ENCODE measurements around the gene TNFRSF25. TPM values are rescaled to one million over a fixed set of nuclear protein-coding genes. Genes with fewer than 3 reads are reported as not detected.

Gene TNFRSF25
- total and polyA plus RNA-seq, 10 of the 15 experiments (the other 5 are each of a cell fraction or from before 2014, with no cell fraction given), result 0.23 to 8.6 (median 0.46) TPM; not detected in 5

DNA sequence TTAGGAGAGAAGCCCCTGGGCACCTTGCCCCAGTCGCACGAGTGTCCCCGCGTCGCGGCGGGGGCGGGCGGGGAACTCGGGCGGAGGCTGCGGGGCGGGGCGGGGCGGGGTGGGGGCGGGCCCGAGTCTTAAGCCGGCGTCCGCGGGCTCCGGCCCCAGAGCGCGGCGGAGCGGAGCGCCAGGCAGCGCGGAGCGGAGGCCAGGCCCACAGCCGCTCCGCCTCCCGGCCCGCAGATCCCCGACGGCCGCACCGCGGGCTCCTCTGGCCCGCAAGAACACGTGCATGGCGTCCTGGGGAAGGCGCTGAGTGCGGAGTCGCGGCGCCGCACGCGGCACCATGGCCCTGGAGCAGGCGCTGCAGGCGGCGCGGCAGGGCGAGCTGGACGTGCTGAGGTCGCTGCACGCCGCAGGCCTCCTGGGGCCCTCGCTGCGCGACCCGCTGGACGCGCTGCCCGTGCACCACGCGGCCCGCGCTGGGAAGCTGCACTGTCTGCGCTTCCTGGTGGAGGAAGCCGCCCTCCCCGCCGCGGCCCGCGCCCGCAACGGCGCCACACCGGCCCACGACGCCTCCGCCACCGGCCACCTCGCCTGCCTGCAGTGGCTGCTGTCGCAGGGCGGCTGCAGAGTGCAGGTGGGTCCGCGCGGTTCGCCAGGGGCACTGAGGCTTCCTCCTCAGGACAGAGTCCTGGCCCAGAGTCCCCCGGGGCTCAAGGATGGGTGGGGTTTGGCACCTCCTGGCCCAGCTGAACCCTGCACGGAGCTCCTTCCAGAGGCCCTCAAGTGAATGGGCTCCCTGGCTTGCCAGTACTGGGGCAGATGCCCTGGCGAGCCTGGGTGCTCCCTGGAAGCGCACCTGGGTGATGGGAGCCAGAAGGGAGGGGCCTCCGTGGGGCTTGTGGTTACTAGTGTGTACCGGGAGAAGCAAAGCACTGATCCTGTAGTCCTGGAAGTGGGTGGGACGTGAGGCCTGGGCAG, 41.1 kb downstream of the TNFRSF25 start, which contains the start of gene ESPN:
ESPN (plus strand) TSS at position 158 of the 975 bp plus-strand sequence; CDS start at position 338, 180 bp downstream.
- H3K27me3 ChIP-seq (replicated peaks in 1 of 2; ENCODE audit: control insufficient read depth in 2 of 2, insufficient read depth in 2 of 2, low read length in 1 of 2), result peaks cover 15 to 18% of the 10 kb centered on the region in 2 experiments; a peak in 3 of 4 replicates
- no peak within 1 kb of the TSS for H3K27ac ChIP-seq (ENCODE audit: control insufficient read depth, insufficient read depth)
- CTCF ChIA-PET, result interaction anchor here (1.3 to 10.9 kb wide), 2 partner anchors 16 to 56 kb away, joined by 3 to 137 read pairs; no protein-coding TSS in a partner anchor
- peaks cover 10% of the 10 kb centered on the region for H3K4me1 ChIP-seq (ENCODE audit: control insufficient read depth, insufficient read depth, low read length)
- peak within 1 kb of the TSS; percentile 38; the same call in 1 of the 2 replicates for H3K4me2 ChIP-seq (ENCODE audit: control insufficient read depth, insufficient read depth)
- no peaks in the 10 kb centered on the region; the same call in 1 of the 2 replicates for H4K20me1 ChIP-seq (ENCODE audit: control insufficient read depth, insufficient read depth)
- SMC1A ChIA-PET (ENCODE audit: uncharacterized antibody, unreplicated experiment), result no interaction called here
- no peak within 1 kb of the TSS for H3K4me3 ChIP-seq
- WGBS (ENCODE audit: insufficient coverage, insufficient replicate concordance, low lambda C conversion rate, missing lambda C conversion rate), result 14% methylated on average over 72 of the region's 99 CpGs
- H3K79me2 ChIP-seq (ENCODE audit: control insufficient read depth, insufficient read depth, low read length), result no peaks in the 10 kb centered on the region
- ATAC-seq (peak; percentile 59), FAIRE-seq (no peak), DNase-seq (ENCODE audit: low read depth, low spot score) (no peak)
- POLR2A ChIA-PET, result no interaction called here
- H2AFZ ChIP-seq (ENCODE audit: control insufficient read depth, low read depth, low read length), result no peak within 1 kb of the TSS; the same call in 1 of the 2 replicates
- no peak within 1 kb of the TSS for H3K9ac ChIP-seq (ENCODE audit: control insufficient read depth, insufficient read depth, low read length)
- RAD21 ChIA-PET (ENCODE audit: unreplicated experiment), result interaction anchor here (0.7 kb wide), 1 partner anchor 65 kb away, joined by 3 read pairs; no protein-coding TSS in a partner anchor
- in situ Hi-C loops (cut with MboI) (no loop called here), intact Hi-C loops (cut with micrococcal nuclease; ENCODE audit: unreplicated experiment) (no loop called here)
- no peaks in the 10 kb centered on the region for H3K9me3 ChIP-seq (replicated peaks; ENCODE audit: control insufficient read depth, insufficient read depth, low read length)
- no peaks in the 10 kb centered on the region for H3K36me3 ChIP-seq (ENCODE audit: control insufficient read depth in 2 of 2, insufficient read depth in 2 of 2, low read length in 1 of 2)
- BruUV-seq (replicated peaks), result no TSS peak
- TF ChIP-seq DPF2 (IDR thresholded peaks at IDR 0.05) (peak; percentile 59; the same call in 1 of the 2 replicates), BHLHE40 (IDR thresholded peaks at IDR 0.05; ENCODE audit: borderline replicate concordance in 1 of 2, low read depth in 2 of 2, low read length in 1 of 2) (peak in 1 of 2 experiments; percentile 77; a peak in 2 of 4 replicates), IKZF1 (conservative IDR thresholded peaks at IDR 0.05) (peak; percentile 89), ZNF207 (IDR thresholded peaks at IDR 0.05; ENCODE audit: borderline replicate concordance) (no peak), PAX5 (IDR thresholded peaks at IDR 0.05; ENCODE audit: borderline replicate concordance, low read depth, low read length) (0 out of 2 replicates have a peak, but pooled peaks have one; percentile 13), GATAD2B (conservative IDR thresholded peaks at IDR 0.05; ENCODE audit: low read depth) (peak; percentile 59), TBL1XR1 (IDR thresholded peaks at IDR 0.05; ENCODE audit: low read depth, low read length) (no peak)
- TF ChIP-seq, protein P1, sequence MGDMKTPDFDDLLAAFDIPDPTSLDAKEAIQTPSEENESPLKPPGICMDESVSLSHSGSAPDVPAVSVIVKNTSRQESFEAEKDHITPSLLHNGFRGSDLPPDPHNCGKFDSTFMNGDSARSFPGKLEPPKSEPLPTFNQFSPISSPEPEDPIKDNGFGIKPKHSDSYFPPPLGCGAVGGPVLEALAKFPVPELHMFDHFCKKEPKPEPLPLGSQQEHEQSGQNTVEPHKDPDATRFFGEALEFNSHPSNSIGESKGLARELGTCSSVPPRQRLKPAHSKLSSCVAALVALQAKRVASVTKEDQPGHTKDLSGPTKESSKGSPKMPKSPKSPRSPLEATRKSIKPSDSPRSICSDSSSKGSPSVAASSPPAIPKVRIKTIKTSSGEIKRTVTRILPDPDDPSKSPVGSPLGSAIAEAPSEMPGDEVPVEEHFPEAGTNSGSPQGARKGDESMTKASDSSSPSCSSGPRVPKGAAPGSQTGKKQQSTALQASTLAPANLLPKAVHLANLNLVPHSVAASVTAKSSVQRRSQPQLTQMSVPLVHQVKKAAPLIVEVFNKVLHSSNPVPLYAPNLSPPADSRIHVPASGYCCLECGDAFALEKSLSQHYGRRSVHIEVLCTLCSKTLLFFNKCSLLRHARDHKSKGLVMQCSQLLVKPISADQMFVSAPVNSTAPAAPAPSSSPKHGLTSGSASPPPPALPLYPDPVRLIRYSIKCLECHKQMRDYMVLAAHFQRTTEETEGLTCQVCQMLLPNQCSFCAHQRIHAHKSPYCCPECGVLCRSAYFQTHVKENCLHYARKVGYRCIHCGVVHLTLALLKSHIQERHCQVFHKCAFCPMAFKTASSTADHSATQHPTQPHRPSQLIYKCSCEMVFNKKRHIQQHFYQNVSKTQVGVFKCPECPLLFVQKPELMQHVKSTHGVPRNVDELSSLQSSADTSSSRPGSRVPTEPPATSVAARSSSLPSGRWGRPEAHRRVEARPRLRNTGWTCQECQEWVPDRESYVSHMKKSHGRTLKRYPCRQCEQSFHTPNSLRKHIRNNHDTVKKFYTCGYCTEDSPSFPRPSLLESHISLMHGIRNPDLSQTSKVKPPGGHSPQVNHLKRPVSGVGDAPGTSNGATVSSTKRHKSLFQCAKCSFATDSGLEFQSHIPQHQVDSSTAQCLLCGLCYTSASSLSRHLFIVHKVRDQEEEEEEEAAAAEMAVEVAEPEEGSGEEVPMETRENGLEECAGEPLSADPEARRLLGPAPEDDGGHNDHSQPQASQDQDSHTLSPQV (IDR thresholded peaks at IDR 0.05), result no peak
- TF ChIP-seq, protein P2, sequence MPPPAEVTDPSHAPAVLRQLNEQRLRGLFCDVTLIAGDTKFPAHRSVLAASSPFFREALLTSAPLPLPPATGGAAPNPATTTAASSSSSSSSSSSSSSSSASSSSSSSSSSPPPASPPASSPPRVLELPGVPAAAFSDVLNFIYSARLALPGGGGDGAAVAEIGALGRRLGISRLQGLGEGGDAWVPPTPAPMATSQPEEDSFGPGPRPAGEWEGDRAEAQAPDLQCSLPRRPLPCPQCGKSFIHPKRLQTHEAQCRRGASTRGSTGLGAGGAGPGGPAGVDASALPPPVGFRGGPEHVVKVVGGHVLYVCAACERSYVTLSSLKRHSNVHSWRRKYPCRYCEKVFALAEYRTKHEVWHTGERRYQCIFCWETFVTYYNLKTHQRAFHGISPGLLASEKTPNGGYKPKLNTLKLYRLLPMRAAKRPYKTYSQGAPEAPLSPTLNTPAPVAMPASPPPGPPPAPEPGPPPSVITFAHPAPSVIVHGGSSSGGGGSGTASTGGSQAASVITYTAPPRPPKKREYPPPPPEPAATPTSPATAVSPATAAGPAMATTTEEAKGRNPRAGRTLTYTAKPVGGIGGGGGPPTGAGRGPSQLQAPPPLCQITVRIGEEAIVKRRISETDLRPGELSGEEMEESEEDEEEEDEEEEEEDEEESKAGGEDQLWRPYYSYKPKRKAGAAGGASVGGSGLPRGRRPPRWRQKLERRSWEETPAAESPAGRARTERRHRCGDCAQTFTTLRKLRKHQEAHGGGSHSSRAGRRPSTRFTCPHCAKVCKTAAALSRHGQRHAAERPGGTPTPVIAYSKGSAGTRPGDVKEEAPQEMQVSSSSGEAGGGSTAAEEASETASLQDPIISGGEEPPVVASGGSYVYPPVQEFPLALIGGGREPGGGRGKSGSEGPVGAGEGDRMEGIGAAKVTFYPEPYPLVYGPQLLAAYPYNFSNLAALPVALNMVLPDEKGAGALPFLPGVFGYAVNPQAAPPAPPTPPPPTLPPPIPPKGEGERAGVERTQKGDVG (CRISPR knock-in tag; IDR thresholded peaks at IDR 0.05), result no peak
